Stimulated activated CD4-positive, alpha-beta T cell treated with anti-CD3 and anti-CD28 coated beads, Interleukin-1b, Interleukin-23, amount 100 ng/mL, for 1 hour (primary cell): ENCODE results near the gene TESMIN.

Source experiments
- DNase-seq, 2 donors: peaks; one replicate each; pipeline ENCODE4 v3.0.0-alpha.2; 2020; ENCODE audit warnings: low read depth in 2 of 2

The TESMIN gene

GRCh38 chr11:68761801-68762200, 10.5 kb upstream of the TESMIN start:
- DNase-seq, result no peak

GRCh38 chr11:68759991-68760390, 8.7 kb upstream of the TESMIN start:
- no peak for DNase-seq

GRCh38 chr11:68757711-68758110, 6.4 kb upstream of the TESMIN start:
- DNase-seq, result no peak

GRCh38 chr11:68756171-68756766, 4.9 kb upstream of the TESMIN start:
- DNase-seq, result no peak

- no peak for DNase-seq
Measured at GRCh38 chr11:68753300-68753699, 2.0 kb upstream of the TESMIN start.

- no peak for DNase-seq
Measured at GRCh38 chr11:68751004-68751325, 355 bp downstream of the TESMIN start.

GRCh38 chr11:68750195-68751003, 921 bp downstream of the TESMIN start:
- peak in 1 of 2 donors; percentile 5 for DNase-seq

GRCh38 chr11:68749229-68750123, 1.8 kb downstream of the TESMIN start:
- no peak for DNase-seq

- no peak for DNase-seq
Measured at GRCh38 chr11:68748061-68748460, 3.3 kb downstream of the TESMIN start.

GRCh38 chr11:68743539-68743938, 7.8 kb downstream of the TESMIN start:
- no peak for DNase-seq

GRCh38 chr11:68741463-68741862, 9.9 kb downstream of the TESMIN start:
- DNase-seq, result no peak

GRCh38 chr11:68735646-68736045, 15.7 kb downstream of the TESMIN start:
- no peak for DNase-seq

GRCh38 chr11:68735125-68735524, 16.2 kb downstream of the TESMIN start:
- DNase-seq, result no peak

- DNase-seq, result no peak
Measured at GRCh38 chr11:68734111-68734510, 17.2 kb downstream of the TESMIN start.

- DNase-seq, result no peak
Measured at GRCh38 chr11:68727783-68728182, 23.5 kb downstream of the TESMIN start.

- DNase-seq, result no peak
Measured at GRCh38 chr11:68724293-68724692, 27.0 kb downstream of the TESMIN start.

- no peak for DNase-seq
Measured at GRCh38 chr11:68722143-68722542, 29.2 kb downstream of the TESMIN start.

- no peak for DNase-seq
Measured at GRCh38 chr11:68721075-68721474, 30.2 kb downstream of the TESMIN start.

GRCh38 chr11:68715456-68716122, 35.7 kb downstream of the TESMIN start:
- DNase-seq, result no peak

- DNase-seq, result no peak
Measured at GRCh38 chr11:68714060-68714856, 37.1 kb downstream of the TESMIN start.

GRCh38 chr11:68711114-68711513, 40.2 kb downstream of the TESMIN start:
- no peak for DNase-seq
